AG08396 (cell line): ENCODE measurements around the gene CARD9.
"Not testable (repeated sequence)": the region's sequence is repeated elsewhere in the genome, so short reads cannot be mapped to it uniquely, and the experiment has no call there.

Source experiments
- DNase-seq: peaks from one replicate; pipeline ENCODE4 v3.0.0; 2012; ENCODE audit warnings: low spot score, mixed read lengths

Gene CARD9

GRCh38 chr9:136322756-136323330 is 50.6 kb downstream of the CARD9 start:
- DNase-seq = no peak

- no peak for DNase-seq
These were observed 51.9 kb downstream of the CARD9 start for GRCh38 chr9:136321561-136321960.

GRCh38 chr9:136320972-136321371 is 52.5 kb downstream of the CARD9 start:
- not testable (repeated sequence) for DNase-seq

- not testable (repeated sequence) for DNase-seq
These were observed 53.5 kb downstream of the CARD9 start for GRCh38 chr9:136319955-136320354.

GRCh38 chr9:136319244-136319643 is 54.2 kb downstream of the CARD9 start:
- not testable (repeated sequence) for DNase-seq

- no peak for DNase-seq
These were observed 54.7 kb downstream of the CARD9 start for GRCh38 chr9:136318776-136319241.

GRCh38 chr9:136318111-136318775 is 55.2 kb downstream of the CARD9 start:
- DNase-seq = no peak

GRCh38 chr9:136317695-136318094 is 55.8 kb downstream of the CARD9 start:
- DNase-seq = no peak

- DNase-seq = no peak
These were observed 56.4 kb downstream of the CARD9 start for GRCh38 chr9:136316896-136317676.

GRCh38 chr9:136316271-136316751 is 57.2 kb downstream of the CARD9 start:
- no peak for DNase-seq

GRCh38 chr9:136314944-136315343 is 58.5 kb downstream of the CARD9 start:
- DNase-seq = no peak

GRCh38 chr9:136314056-136314416 is 59.4 kb downstream of the CARD9 start:
- DNase-seq = no peak
